HG03066 (cell line): Measurements from ENCODE around the gene LDB1.
A peak's percentile ranks its signal among the peaks of the same experiment; 100 is the strongest.

Experiments used
- ATAC-seq: cut with Tn5 transposase; IDR thresholded peaks from one replicate; pipeline ENCODE4 v1.9.1; 2021; ENCODE audit warnings: low read depth; ENCODE audit not compliant: unreplicated experiment

The LDB1 gene

DNA sequence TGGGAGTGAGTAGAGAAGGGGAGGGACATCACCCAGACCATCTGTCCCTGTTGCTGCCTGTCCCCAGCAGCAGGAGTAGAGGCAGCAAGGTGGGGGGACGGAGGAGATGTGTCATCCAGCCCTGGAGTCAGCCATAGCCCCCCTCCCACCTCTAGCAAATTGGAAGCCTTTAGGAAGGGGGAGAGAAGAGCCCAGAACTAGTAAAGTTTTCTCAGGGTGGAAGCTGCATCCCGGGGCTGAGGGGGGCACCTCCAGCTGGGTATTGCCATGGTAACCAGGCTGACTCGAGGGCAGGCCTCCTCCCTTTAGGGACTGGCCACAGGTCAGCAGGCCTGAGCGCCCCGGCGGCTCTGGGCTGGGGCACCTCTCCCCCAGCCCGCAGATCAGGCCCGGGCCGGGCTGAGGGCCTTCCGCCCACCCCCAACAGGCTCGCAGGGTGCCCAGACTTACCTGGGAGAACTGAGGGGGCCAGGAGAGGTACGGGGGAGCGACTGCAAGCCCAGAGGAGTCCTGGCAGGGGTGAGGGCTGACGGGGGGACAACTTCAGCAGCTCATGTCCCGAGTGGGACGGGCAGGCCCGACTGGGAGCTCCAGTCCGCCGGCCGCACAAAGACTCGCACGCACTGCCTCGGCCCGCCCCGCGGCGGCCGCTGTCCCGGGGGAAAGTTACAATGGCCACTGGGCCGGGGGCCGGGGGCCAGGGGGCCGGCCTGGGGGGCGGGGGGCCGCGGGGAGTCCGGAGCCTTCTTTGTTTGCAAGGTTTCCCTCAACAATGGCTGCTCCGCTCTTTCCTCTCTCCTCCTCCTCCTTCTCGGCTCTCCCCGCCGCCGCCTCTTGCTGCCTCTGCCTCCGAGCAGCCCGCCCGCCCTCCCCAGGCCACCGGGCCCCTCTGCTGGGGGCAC is 6.0 kb downstream of the LDB1 start:
- peak; percentile 14 for ATAC-seq

DNA sequence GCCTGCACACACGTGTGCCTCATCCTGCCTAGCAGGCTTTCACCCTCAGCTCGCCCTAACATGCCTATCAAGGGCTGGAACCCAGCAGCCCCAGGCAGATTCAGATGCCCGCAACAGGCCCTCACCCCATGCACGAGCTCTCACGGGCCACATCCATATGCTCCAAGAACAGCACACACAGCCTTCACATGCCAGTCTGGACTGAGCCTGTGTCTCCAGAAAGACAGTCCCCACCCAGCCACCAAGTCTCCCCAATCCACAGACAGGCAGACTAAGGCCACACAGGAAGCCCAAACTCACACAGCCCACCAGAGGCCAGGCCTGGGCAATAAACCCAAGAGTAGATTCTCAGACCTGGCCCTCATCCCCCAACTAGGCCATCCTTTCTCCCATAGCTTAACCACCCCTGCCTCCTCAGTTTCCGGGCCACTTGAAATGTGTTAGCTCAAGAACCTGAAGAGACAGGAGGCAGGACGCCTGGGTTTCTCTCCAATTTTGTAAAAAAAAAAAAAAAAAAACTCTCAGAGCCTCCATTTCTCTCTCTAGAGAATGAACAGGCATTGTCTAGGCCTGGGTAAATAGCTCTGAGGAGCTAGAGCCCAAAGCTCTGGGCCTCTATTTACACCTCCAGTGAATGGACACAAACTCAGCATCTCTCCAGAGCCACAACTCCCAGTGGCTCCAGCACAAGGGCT is 6.8 kb downstream of the LDB1 start:
- ATAC-seq = no peak

DNA sequence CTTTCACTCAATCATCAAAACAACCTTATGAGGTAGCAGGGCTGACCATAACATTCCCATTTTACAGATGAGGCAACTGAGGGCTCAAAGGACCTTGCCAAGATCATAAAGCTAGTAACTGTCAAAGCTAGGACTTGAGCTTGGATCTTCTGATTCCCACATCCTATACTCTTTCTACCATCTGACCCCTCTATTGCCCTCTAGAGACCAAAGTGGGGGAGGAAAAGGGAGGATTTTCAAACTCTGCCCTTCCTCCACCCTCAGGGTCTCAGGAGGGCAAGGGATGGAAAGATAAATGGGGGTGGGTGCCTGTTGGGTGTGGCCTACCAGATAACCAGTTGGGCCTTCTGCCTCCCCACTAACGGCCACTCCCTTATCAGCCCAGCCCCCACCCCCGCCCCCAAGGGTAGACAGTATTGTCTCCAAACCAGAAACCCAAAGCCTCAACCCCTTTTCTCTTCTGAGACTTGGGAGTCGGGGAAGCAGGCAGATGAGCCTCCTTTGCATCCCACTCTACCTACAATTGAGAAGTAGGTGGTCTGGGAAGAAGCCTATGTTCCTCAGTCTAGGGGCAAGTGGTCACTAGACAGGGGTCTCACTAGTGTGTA is 7.9 kb downstream of the LDB1 start:
- no peak for ATAC-seq

DNA sequence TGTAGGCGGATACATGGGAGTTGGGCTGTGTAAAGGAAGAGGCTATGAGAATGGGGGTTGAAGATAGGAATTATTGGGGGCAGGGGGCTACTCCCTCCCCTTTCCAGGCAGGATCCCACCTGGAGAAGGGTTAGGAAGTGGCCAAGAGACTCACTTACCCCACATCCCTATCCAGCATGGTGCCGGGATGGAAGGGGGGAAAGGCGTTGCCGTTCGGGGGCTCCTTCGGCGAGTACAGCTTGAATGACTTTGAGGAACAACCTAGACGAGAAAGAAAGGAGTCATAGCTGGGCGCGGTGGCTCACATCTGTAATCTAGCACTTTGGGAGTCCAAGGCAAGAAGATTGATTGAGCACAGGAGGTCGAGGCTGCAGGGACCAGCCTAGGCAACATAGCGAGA is 8.9 kb downstream of the LDB1 start:
- no peak for ATAC-seq

DNA sequence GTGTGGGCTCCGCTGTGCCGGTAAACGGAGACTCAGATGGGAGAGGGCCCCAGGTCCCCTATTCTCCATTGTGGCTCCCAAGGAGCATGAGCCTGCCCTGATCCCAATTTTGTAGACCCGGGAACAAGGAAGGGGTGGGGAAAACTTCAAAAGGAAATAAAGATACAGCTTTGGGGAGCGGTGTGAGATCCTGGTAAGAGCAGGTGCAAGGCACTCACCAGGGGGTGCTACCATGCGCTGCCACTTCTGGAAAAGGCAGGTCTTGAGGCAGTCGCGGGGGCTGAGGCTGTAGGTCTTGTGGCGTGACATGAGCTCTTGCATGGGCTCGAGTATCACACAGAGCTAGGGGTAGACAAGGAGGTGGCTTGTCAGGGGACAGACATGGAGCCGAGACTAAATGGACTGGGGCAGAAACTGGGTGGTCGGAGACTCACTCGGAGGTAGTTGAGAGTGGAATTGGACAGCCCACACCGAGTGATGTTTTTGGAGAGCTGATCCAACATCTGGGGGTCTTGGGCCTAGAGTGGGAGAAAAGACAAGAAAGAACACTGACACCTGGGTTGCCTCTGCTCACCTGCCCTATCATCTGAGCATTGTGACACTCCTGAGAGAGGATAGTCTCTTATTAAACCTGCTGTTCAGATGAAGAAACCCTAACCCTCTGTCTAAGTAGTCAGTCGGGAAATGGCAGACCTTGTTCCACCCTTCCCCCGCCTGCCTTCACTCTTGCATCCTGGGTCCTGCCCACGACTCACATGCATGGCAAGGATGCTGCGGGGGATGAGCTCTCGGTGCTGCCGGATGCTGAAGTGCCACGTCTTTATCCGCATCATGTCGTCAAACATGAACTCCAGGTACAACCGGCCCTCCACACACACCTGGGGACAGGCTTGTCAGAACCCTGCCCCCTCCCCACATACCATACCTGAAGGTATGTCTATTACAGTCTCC is 10.7 kb downstream of the LDB1 start:
- no peak for ATAC-seq

DNA sequence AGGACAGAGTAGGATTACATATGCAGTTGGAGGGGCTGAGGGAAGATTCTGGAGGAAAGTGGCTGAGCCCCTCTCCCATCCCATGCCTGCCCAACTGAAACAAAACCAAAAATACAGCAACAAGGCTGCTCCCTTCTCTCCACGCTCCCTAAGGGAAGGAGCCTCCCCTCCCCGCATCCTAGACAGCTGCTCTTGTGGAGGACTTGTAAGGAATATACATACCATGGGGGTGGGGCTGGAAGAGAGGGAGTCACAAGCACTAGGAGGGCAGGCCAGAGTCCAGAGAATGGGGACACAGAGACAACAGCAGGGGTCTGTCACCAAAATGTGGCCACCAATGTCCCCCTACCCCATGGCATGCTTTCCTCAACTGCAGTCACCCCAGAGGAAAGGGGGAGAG is 13.2 kb downstream of the LDB1 start:
- no peak for ATAC-seq

DNA sequence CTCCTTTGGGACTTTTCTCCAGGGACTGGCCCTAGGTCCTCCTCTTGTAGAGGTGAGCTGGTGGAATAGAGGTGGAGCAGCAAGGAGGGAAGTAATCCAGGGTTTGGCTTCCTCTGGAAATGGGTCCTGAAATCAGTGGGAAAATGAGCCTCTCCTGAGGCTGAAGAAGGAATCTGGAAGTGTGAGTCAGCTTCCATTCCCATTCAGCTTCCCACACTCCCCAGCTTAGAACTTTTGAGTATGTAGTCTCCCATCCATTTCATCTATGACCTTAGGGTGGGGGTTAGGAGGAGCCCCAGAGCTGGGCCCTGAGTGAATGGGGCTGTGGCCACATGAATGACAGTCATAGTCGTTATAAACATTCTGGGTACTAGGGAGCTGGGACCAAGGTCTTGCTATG is 17.7 kb downstream of the LDB1 start:
- no peak for ATAC-seq

DNA sequence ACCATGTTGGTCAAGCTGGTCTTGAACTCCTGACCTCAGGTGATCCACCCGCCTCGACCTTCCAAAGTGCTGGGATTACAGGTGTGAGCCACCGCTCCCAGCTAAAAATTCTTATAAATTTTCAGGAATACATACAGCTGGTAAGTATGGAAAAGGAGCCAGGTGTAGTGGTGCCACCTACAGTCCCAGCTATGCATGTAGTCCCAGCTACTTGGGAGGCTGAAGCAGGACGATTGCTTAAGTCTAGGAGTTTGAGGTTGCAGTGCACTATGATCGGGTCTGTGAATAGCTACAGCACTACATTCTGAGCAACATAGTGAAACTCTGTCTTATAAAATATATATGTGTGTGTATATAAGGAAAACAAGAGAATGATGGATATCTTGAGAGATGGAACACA is 19.0 kb downstream of the LDB1 start:
- ATAC-seq = no peak

DNA sequence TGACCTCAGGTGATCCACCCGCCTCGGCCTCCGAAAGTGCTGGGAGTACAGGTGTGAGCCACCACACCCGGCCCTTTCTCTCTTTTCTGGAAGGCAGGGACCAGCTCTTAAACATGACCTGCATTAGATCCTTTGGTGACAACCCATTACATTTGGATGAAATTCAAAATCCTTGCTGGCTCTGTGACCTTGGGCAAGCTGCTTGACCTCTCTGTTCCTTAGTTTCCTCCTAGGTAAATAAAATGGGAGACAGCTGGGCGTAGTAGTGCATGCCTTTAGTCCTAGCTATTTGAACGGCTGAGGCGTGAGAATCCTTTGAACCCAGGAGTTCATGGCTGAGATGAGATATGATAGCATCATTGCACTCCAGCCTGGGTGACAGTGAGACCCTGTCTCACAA is 23.7 kb downstream of the LDB1 start:
- no peak for ATAC-seq

DNA sequence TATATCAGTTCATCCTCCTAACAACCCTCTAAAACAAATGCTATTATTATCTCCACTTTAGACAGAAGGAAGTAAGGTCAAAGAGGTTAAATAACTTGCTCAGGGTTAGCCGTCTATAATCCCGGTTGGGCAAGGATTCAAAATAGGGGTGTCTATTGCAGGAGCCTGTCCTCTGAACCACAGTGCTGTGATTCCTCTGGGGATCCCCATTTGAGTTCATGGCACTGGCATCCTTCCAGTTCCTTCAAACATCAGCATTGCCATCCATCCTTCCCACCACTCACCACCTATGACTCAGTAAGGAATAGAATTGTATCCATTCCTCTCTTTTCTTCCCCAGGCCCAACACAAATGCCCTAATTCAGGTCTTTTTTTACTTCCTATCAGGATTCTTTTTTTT is 29.4 kb downstream of the LDB1 start:
- no peak for ATAC-seq

DNA sequence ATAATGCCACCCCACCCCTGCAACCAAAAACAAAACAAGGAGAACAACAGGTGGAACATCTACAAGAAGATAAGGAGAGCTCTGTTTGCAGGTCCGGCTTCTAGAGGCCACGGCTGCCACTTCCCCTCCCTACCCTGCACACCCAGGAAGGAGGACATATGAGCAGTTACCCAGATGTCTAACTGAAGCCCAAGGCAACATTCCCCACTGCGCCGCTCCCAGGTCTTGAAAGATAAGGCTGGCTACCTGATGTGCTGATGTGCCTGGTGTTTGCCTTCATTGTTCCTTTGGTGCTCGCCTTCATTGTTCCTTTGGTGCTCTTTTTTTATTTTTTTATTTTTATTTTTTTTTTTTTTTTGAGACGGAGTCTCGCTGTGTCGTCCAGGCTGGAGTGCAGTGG is 34.0 kb downstream of the LDB1 start:
- ATAC-seq = no peak

DNA sequence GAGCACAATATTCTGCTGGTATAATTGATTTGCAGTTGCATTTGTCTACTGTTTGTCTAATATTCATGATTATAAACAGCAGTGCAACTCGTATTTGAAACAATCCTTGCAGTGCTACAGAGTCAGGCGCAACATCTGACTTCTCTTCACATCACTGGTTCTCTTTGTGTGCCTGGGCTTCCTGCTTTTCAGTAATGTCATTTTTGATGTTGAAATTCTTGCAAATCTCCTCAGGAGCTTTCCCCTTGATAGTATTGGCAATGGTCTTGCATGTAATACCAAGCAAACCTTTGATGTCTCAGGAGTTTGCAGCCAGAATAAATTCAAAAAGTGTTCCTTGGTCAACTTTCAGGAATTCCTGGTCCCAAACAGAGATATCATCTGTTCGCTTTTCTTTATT is 34.8 kb downstream of the LDB1 start:
- ATAC-seq = no peak

DNA sequence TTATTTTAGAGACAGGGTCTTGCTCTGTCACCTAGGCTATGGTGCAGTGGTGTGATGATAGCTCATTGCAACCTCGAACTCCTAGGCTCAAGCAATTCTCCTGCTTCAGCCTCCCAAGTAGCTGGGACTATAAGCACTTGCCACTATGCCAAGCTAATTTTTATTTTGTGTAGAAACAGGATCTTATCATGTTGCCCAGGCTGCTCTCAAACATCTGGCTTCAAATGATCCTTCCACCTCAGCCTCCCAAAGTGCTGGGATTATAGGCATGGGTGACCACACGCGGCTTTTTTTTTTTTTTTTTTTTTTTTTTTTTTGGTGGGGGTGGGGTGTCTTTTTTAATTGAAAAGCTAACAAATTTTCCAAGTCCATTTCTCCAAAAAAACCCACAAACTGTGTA is 36.6 kb downstream of the LDB1 start:
- ATAC-seq = no peak

DNA sequence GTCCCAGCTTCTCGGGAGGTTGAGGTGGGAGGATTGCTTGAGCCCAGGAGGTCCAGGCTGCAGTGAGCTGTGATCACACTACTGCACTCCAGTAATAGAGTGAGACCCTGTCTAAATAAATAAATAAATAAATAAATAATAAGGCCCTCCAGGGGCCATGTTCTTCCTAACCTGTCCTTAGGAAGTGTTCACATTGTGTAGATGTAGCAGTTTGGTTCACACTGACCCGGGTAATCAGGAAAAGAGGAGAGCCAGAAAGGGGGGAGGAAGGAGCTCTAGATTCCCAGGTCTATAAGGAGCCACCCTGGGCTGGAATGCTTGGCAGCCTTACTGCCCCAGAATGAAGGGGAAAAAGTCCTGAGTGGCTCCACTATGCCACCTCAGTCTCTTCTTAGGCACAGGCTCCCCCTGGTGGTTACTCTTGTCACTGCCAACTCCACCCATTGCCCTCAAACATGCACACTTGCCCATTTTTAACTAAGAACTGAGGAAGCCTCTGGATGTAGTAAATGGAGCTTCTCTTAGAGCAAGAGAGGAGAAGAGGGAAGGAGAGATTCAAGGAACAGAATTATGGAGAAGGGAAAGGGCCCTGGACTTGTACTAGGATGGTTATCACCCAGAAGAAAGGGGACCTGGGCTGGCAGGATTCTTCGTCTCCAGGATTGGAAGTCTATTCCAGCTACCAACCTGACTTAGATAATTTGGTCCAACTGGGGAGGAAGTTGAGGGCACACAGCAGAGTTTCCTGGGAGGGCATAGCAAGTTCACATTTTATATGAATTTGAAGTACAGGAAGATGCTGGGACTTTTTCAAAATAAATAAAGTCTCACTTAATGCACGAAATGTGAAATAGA is 47.3 kb downstream of the LDB1 start:
- no peak for ATAC-seq

DNA sequence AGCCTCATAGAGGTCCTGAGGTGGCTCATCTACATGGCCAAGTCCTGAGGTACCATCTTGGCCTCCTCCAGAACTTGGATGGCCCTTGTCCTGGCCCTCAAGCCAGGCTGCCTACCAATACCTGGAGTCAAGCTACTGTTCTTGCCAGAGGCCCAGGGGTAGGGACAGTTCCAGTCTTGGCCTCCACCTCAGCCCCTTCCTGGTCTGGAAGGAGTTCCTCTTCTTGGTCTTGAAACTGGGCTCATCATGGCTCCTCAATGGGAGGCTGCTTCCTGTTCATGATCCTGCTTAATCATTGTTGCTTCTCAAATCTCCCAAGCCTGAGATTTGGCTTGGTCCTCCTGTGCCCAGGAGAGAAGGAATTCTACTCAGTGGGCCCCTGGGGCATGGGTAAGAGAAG is 51.1 kb downstream of the LDB1 start:
- ATAC-seq = no peak

DNA sequence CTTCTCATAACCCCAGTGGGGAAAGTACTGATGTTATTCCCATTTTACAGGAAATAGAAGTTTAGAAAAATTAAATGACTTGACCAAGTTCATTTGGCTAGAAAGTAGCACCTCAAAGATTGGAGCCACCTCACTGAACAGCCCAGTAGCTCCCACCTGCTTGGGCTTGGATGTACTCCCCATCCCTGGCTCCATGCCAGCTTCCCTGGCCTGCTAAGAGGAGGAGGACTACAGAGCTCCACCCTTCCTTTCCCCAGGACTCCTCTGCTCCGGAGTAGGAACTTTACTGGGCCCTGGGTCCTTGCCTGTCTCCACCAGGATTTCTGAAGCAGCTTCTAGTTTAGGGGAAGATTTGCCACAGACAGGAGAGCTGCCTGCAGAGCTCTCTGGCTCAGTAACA is 52.0 kb downstream of the LDB1 start:
- ATAC-seq = no peak

DNA sequence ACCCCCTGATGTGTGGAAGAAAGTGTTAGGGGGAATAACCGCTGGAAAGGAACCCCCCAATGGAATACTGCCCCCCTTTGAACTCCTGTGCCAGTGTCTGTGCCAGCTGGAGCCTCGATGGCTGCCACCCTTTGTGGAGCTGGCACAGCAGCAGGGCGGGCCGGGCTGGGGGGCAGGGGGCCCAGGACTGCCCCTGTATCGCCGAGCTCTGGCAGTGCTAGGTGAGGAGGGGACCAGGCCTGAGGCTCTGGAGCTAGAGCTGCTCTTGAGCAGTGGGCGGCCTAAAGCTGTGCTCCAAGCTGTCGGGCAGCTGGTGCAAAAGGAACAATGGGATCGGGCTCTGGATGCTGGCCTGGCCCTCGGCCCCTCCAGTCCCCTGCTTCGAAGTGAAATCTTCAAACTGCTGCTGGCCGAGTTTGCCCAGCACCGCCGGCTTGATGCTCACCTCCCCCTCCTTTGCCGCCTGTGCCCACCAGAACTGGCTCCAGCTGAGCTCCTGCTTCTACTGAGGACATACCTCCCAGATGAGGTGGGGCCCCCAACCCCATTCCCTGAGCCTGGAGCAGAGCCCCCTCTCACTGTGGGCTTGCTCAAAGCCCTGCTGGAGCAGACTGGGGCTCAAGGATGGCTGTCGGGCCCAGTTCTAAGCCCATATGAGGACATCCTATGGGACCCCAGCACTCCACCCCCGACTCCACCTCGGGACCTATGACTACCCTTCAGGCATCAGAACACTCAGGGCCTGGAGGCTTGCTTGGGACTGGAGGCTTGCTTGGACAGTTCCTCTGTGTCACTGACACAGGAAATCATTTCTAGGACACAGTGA is 52.9 kb downstream of the LDB1 start:
- ATAC-seq = no peak

DNA sequence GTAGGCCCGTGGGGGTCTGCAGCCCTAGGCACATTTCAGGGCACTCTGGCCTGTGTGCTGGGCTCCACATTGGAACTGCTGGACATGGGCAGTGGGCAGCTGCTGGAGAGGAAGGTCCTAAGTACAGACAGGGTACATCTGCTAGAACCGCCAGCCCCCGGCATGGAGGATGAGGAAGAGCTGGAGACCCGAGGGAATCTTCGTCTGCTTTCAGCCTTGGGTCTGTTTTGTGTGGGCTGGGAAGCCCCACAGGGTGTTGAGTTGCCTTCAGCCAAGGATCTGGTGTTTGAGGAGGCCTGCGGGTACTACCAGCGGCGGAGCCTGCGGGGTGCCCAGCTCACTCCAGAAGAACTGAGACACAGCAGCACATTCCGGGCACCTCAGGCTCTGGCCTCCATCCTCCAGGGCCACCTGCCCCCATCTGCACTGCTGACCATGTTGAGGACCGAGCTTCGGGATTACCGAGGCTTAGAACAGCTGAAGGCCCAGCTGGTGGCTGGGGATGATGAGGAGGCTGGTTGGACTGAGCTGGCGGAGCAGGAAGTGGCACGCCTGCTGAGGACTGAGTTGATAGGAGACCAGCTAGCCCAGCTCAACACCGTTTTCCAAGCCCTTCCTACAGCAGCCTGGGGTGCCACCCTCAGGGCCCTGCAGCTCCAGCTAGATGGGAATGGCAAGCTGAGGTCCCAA is 53.6 kb downstream of the LDB1 start:
- ATAC-seq = no peak
